GM10266 (cell line): ENCODE measurements around the gene CADM2.
A peak's percentile ranks its signal among the peaks of the same experiment; 100 is the strongest.

Experiments used
- DNase-seq: peaks from one replicate; pipeline ENCODE4 v3.0.0; 2012; ENCODE audit errors: extremely low spot score
- CTCF ChIP-seq: IDR thresholded peaks from 2 replicates; pipeline ENCODE4 v1.5.1; 2012; ENCODE audit warnings: mild to moderate bottlenecking, low read depth; ENCODE audit not compliant: control insufficient read depth, insufficient read depth; ENCODE audit errors: missing control alignments

Gene CADM2

GRCh38 chr3:85574006-85574705, 615.4 kb downstream of the CADM2 start:
- no peak for TF ChIP-seq CTCF
- DNase-seq = no peak

- peak; percentile 29 for DNase-seq
- peak; percentile 92 for TF ChIP-seq CTCF
Observed at GRCh38 chr3:85576091-85576690, 617.4 kb downstream of the CADM2 start.

- no peak for DNase-seq
- TF ChIP-seq CTCF = no peak
Observed at GRCh38 chr3:85576697-85577200, 618.0 kb downstream of the CADM2 start.

GRCh38 chr3:85584779-85585356, 626.1 kb downstream of the CADM2 start:
- no peak for DNase-seq
- no peak for TF ChIP-seq CTCF

GRCh38 chr3:85586018-85586417, 627.2 kb downstream of the CADM2 start:
- TF ChIP-seq CTCF = no peak
- no peak for DNase-seq

- DNase-seq = no peak
- no peak for TF ChIP-seq CTCF
Observed at GRCh38 chr3:85589145-85589544, 630.4 kb downstream of the CADM2 start.

- no peak for DNase-seq
- no peak for TF ChIP-seq CTCF
Observed at GRCh38 chr3:85591451-85591850, 632.7 kb downstream of the CADM2 start.
